ENCODE data around the gene GIMAP8.

Gene GIMAP8

DNA sequence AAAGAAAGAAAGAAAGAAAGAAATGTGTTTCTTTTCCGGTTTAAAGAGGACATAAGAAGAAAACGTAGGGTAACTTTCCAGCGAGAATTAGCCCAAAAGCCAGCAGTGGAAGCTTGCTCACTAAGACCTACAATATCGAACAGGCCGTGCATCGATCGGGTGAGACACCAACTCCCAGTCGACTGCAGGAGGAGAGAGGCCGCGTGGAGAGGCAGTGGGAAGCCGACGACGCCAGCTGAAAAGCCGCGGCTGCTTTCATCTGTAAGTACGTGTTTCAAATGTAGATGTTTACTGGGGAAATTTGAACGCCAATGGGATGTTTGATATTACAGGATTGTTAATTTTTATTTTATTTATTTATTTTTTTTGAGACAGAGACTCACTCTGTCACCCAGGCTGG is 28.6 kb upstream of the GIMAP8 start:
- H3K9ac ChIP-seq (ENCODE audit: low read length in 5 of 5) = no peak overlapping the region
- H3K36me3 ChIP-seq (ENCODE audit: control insufficient read depth in 5 of 5, insufficient read depth in 5 of 5, low read length in 5 of 5) = no peaks in the 10 kb centered on the region
- H3K27me3 ChIP-seq (ENCODE audit: control insufficient read depth in 5 of 5, insufficient read depth in 4 of 5, low read length in 5 of 5) = no peaks in the 10 kb centered on the region
- H3K4me3 ChIP-seq (ENCODE audit: low read depth in 1 of 5, low read length in 5 of 5) = no peak overlapping the region
- peaks cover 0 to 5% (median 2%) of the 10 kb centered on the region in 5 donors for H3K4me1 ChIP-seq (ENCODE audit: control insufficient read depth in 5 of 5, insufficient read depth in 5 of 5, low read length in 5 of 5)
- no peak overlapping the region for H3K27ac ChIP-seq (ENCODE audit: low read depth, low read length)
- H3K9me3 ChIP-seq (ENCODE audit: control insufficient read depth in 5 of 5, low read length in 5 of 5) = no peaks in the 10 kb centered on the region

DNA sequence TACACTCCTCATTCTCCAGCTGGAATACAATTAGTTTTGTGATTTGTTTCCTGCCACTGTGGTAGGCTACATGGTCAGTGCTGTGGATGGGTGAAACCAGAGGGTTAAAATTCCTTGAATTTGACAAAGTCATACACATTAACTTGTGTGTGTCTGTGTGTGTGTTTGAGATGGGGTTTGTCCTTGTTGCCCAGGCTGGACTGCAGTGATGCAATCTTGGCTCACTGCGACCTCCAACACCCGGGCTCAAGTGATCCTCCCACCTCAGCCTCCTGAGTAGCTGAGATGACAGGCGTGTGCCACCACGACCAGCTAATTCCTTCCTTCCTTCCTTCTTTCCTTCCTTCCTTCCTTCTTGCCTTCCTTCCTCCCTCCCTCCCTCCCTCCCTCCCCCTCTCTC is 24.8 kb upstream of the GIMAP8 start:
- no peaks in the 10 kb centered on the region for H3K9me3 ChIP-seq (ENCODE audit: control insufficient read depth in 5 of 5, low read length in 5 of 5)

DNA sequence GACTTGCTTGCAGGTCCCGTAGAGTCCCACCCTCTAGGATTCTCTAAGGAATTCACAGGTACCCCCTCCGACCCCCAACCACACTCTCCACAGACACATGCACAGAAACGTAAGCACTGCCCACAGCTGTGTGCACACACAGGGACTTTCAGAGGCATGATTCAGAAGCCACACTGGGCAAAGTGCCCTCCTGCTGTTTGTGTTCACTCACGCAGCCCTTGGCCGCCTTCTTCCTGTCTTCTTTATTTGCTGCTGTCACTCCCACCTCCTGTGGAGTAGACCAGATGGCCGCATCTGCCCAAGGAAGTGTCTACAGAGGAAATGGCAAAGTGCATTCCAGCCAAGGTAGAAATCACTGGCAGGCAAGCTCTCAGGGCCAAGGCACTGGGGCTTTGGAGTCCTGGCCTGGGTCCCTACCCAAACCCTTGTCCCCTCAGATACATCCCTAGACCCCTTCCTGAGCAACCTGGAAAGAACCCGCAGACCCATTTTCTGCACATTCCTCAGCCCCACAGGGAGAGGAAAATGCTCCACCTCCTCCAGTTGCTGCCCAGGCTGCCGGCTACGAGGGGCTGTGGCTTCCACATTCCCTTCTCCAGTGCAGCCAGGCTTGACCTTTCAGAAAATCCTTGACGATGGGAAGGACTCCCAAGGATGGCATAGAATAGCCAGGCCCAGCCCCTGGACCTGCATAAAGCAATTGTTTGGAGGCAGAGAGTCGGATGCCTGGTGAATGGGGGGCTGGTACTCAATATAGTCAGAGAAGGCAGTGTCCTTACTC is 21.6 kb upstream of the GIMAP8 start:
- no peak overlapping the region for H3K9ac ChIP-seq (ENCODE audit: low read length in 5 of 5)
- no peaks in the 10 kb centered on the region for H3K36me3 ChIP-seq (ENCODE audit: control insufficient read depth in 5 of 5, insufficient read depth in 5 of 5, low read length in 5 of 5)
- peaks cover 0 to 25% (median 12%) of the 10 kb centered on the region in 5 donors for H3K4me1 ChIP-seq (ENCODE audit: control insufficient read depth in 5 of 5, insufficient read depth in 5 of 5, low read length in 5 of 5)
- no peaks in the 10 kb centered on the region for H3K9me3 ChIP-seq (ENCODE audit: control insufficient read depth in 5 of 5, low read length in 5 of 5)
- no peak overlapping the region for H3K4me3 ChIP-seq (ENCODE audit: low read depth in 1 of 5, low read length in 5 of 5)
- no peak overlapping the region for H3K27ac ChIP-seq (ENCODE audit: low read depth, low read length)
- H3K27me3 ChIP-seq (ENCODE audit: control insufficient read depth in 5 of 5, insufficient read depth in 4 of 5, low read length in 5 of 5) = peaks cover 0 to 12% (median 3%) of the 10 kb centered on the region in 5 donors

More for the DNA sequence above, 24.8 kb upstream of the GIMAP8 start:
- no peaks in the 10 kb centered on the region for H3K36me3 ChIP-seq (ENCODE audit: control insufficient read depth in 5 of 5, insufficient read depth in 5 of 5, low read length in 5 of 5)
- peaks cover 0 to 23% (median 11%) of the 10 kb centered on the region in 5 donors for H3K4me1 ChIP-seq (ENCODE audit: control insufficient read depth in 5 of 5, insufficient read depth in 5 of 5, low read length in 5 of 5)
- peaks cover 0 to 9% (median 3%) of the 10 kb centered on the region in 5 donors for H3K27me3 ChIP-seq (ENCODE audit: control insufficient read depth in 5 of 5, insufficient read depth in 4 of 5, low read length in 5 of 5)
- no peak overlapping the region for H3K9ac ChIP-seq (ENCODE audit: low read length in 5 of 5)
- no peak overlapping the region for H3K27ac ChIP-seq (ENCODE audit: low read depth, low read length)
- H3K4me3 ChIP-seq (ENCODE audit: low read depth in 1 of 5, low read length in 5 of 5) = no peak overlapping the region

DNA sequence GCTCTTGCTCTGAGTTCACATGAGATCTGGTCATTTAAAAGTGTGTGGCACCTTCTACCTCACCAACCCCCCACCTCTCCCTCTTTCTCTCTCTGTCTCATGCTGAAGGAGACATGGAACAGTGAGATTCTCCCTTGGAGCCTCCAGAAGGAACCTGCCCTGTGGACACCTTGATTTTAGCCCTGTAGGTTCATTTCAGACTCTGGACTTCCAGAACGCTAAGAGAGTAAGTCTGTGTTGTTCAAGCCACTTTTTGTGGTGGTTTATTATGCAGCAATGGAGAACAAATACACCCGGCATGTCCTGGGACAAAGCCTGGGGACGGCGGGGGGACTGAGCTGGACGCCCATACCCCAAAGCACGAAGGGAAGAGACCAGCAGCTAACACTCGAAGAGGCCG is 20.7 kb upstream of the GIMAP8 start:
- Histone ChIP-seq H3K9me3 (ENCODE audit: control insufficient read depth in 5 of 5, low read length in 5 of 5) (no peaks in the 10 kb centered on the region), H3K4me3 (ENCODE audit: low read depth in 1 of 5, low read length in 5 of 5) (no peak overlapping the region), H3K36me3 (ENCODE audit: control insufficient read depth in 5 of 5, insufficient read depth in 5 of 5, low read length in 5 of 5) (no peaks in the 10 kb centered on the region), H3K27ac (ENCODE audit: low read depth, low read length) (no peak overlapping the region), H3K9ac (ENCODE audit: low read length in 5 of 5) (no peak overlapping the region), H3K4me1 (ENCODE audit: control insufficient read depth in 5 of 5, insufficient read depth in 5 of 5, low read length in 5 of 5) (peaks cover 0 to 30% (median 12%) of the 10 kb centered on the region in 5 donors), H3K27me3 (ENCODE audit: control insufficient read depth in 5 of 5, insufficient read depth in 4 of 5, low read length in 5 of 5) (peaks cover 0 to 12% (median 3%) of the 10 kb centered on the region in 5 donors)

DNA sequence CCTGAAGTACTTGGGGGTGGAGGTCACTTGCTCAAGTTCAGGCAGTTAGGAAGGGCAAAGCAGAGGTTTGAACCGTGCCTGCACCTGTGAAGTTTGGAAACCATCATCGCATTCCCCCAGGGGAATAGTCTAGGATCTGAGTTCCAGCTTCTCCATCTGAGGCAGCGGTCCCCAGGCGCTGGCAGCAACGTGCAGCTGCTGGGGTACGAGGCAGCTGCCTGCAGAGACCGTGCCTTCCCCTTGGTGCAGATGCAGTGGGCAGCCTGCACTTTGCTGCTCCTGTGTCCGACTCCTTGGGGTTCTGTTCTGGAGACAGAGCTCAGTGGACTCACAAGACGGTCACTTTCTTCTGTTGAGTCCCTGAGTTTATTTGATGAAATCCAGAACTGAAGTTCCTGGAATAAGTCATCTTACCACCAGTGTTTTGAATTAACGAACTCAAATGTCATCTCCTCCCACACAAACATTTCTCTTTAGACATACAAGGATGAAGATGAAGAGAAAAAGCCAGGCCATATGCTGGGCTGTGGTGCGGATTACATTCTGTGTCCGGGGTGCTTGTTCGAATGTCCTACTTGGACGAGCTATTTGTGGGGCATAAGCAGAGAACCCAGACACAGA is 19.9 kb upstream of the GIMAP8 start:
- Histone ChIP-seq H3K9ac (ENCODE audit: low read length in 5 of 5) (no peak overlapping the region), H3K4me1 (ENCODE audit: control insufficient read depth in 5 of 5, insufficient read depth in 5 of 5, low read length in 5 of 5) (peaks cover 0 to 34% (median 12%) of the 10 kb centered on the region in 5 donors), H3K36me3 (ENCODE audit: control insufficient read depth in 5 of 5, insufficient read depth in 5 of 5, low read length in 5 of 5) (no peaks in the 10 kb centered on the region), H3K9me3 (ENCODE audit: control insufficient read depth in 5 of 5, low read length in 5 of 5) (no peaks in the 10 kb centered on the region), H3K27ac (ENCODE audit: low read depth, low read length) (no peak overlapping the region), H3K4me3 (ENCODE audit: low read depth in 1 of 5, low read length in 5 of 5) (no peak overlapping the region), H3K27me3 (ENCODE audit: control insufficient read depth in 5 of 5, insufficient read depth in 4 of 5, low read length in 5 of 5) (peaks cover 0 to 12% (median 3%) of the 10 kb centered on the region in 5 donors)

DNA sequence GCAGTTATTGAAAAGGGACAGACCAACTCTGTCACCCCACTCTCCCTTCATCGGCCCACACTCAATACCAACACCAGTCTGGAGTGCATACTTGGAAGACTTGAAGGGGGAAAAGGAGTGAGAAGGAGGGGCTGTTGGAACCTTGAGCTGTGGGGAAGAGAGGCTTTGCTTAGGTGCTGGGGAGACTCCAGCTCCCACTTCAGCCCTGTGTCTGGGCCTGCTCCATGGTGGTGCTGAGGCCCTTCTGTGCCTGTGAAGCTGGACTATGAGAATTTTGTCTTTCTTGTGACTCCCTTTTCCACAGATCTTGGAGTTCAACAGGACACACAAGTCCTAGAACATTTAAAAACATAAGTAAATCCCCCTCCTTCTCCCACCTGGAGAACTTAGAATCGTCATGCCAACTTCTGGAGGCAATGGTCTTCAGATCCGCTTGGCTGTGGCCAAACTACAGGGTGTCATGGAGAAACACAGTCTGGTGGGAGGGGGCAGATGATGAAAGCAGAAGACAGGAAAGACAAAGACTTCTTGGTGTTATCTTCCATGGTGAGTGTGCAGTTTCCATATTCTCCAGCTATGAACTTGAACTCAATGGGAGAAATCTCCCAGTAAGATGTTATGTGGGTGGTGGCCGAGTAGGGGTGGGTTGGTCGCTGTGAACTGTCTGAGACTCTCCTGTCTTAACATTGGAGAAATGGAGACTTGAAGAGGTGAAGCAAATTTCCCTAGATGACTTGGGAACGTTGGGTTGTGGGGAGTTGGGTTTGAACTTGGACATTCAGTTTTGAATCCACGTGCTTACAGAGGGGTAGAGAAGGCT is 18.4 kb upstream of the GIMAP8 start:
- no peak overlapping the region for H3K27ac ChIP-seq (ENCODE audit: low read depth, low read length)
- H3K36me3 ChIP-seq (ENCODE audit: control insufficient read depth in 5 of 5, insufficient read depth in 5 of 5, low read length in 5 of 5) = no peaks in the 10 kb centered on the region
- no peaks in the 10 kb centered on the region for H3K9me3 ChIP-seq (ENCODE audit: control insufficient read depth in 5 of 5, low read length in 5 of 5)
- H3K4me1 ChIP-seq (ENCODE audit: control insufficient read depth in 5 of 5, insufficient read depth in 5 of 5, low read length in 5 of 5) = peaks cover 0 to 34% (median 12%) of the 10 kb centered on the region in 5 donors
- H3K27me3 ChIP-seq (ENCODE audit: control insufficient read depth in 5 of 5, insufficient read depth in 4 of 5, low read length in 5 of 5) = peaks cover 0 to 12% (median 3%) of the 10 kb centered on the region in 5 donors
- no peak overlapping the region for H3K4me3 ChIP-seq (ENCODE audit: low read depth in 1 of 5, low read length in 5 of 5)
- H3K9ac ChIP-seq (ENCODE audit: low read length in 5 of 5) = no peak overlapping the region

DNA sequence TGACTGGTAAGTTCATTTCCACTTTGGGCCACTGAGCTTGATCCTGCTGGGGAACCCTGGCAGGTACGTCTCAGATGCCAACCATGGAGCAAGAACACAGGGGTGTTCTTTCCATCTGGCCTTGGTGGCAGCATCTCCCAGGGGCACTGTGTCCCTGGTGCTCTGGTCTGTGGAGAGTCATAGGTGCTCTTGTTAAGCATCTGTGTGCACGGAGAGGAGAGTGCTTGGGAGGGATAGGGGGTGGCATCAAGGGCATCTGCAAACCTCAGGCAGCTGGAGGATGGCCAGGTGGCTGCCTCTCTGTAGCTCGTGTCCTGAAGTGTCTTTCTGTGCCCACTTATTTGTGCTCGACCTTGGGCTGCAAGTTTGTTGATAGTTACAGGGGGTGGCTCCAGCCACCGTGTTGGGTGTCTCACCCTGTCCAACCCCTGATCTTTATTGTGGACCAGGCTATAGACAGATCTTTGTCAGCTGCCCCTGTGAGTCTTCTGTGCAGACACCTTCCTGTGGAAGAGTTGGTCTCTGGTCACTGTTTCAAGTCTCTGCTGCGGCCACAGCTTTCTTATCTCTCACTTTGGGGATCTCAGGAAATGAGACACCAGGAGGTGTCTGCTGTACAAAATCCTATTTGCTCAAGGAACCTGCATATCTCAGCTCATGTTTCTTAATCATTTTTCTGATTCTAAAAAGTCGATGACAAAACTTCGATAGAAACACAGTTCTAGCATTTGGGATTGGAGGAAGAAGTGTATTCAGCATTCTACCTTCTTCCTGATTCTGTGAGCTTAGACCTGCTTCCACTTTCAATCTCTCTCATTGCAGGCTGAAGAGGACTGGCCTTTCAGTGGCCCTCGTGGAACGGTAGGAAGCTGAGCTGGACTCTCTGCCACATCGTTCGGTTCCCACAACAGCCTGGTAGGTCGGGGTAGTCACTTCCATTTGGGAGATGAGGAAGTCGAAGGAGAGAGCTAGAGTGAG is 17.2 kb upstream of the GIMAP8 start:
- no peak overlapping the region for H3K4me3 ChIP-seq (ENCODE audit: low read depth in 1 of 5, low read length in 5 of 5)
- H3K9me3 ChIP-seq (ENCODE audit: control insufficient read depth in 5 of 5, low read length in 5 of 5) = no peaks in the 10 kb centered on the region
- H3K27me3 ChIP-seq (ENCODE audit: control insufficient read depth in 5 of 5, insufficient read depth in 4 of 5, low read length in 5 of 5) = peaks cover 0 to 12% (median 3%) of the 10 kb centered on the region in 5 donors
- no peaks in the 10 kb centered on the region for H3K36me3 ChIP-seq (ENCODE audit: control insufficient read depth in 5 of 5, insufficient read depth in 5 of 5, low read length in 5 of 5)
- H3K27ac ChIP-seq (ENCODE audit: low read depth, low read length) = no peak overlapping the region
- H3K9ac ChIP-seq (ENCODE audit: low read length in 5 of 5) = no peak overlapping the region
- peaks cover 0 to 26% (median 12%) of the 10 kb centered on the region in 5 donors for H3K4me1 ChIP-seq (ENCODE audit: control insufficient read depth in 5 of 5, insufficient read depth in 5 of 5, low read length in 5 of 5)

DNA sequence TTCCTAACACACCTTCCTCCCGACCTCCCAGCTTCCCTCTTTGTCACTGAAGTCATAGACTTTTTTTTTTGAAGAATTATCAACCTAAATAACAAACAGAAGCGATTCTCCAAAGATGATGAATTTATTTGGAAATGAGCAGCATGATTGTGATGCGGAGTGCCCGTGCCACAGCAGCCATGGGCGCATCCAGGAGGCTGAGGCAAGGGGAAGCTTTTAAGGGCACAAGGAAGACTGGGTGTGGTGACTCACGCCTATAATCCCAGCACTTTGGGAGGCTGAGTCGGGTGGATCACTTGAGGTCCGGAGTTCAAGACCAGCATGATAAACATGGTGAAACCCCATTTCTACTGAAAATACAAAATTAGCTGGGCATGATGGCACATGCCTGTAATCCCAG is 16.2 kb upstream of the GIMAP8 start:
- no peaks in the 10 kb centered on the region for H3K9me3 ChIP-seq (ENCODE audit: control insufficient read depth in 5 of 5, low read length in 5 of 5)
- peaks cover 0 to 17% (median 4%) of the 10 kb centered on the region in 5 donors for H3K4me1 ChIP-seq (ENCODE audit: control insufficient read depth in 5 of 5, insufficient read depth in 5 of 5, low read length in 5 of 5)
- peaks cover 0 to 12% (median 3%) of the 10 kb centered on the region in 5 donors for H3K27me3 ChIP-seq (ENCODE audit: control insufficient read depth in 5 of 5, insufficient read depth in 4 of 5, low read length in 5 of 5)
- H3K9ac ChIP-seq (ENCODE audit: low read length in 5 of 5) = no peak overlapping the region
- no peaks in the 10 kb centered on the region for H3K36me3 ChIP-seq (ENCODE audit: control insufficient read depth in 5 of 5, insufficient read depth in 5 of 5, low read length in 5 of 5)
- H3K4me3 ChIP-seq (ENCODE audit: low read depth in 1 of 5, low read length in 5 of 5) = no peak overlapping the region
- no peak overlapping the region for H3K27ac ChIP-seq (ENCODE audit: low read depth, low read length)

DNA sequence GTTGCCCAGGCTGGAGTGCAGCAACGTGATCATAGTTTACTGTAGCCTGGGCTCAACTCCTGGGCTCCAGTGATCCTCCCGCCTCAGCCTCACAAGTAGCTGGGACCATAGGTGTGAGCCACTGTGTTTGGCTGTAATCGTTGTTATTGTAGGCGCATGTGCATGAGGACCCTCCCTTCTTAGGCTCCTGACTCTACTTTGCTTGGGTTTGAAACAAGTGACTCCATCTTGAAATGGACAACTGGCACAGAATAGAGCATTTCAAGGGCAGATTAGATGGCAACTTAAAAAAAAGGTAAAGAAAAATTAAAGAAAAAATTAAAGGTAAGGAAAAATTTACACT is 15.4 kb upstream of the GIMAP8 start:
- Histone ChIP-seq H3K9me3 (ENCODE audit: control insufficient read depth in 5 of 5, low read length in 5 of 5) (no peaks in the 10 kb centered on the region), H3K9ac (ENCODE audit: low read length in 5 of 5) (no peak overlapping the region), H3K27ac (ENCODE audit: low read depth, low read length) (no peak overlapping the region), H3K4me1 (ENCODE audit: control insufficient read depth in 5 of 5, insufficient read depth in 5 of 5, low read length in 5 of 5) (peaks cover 0 to 16% (median 4%) of the 10 kb centered on the region in 5 donors), H3K27me3 (ENCODE audit: control insufficient read depth in 5 of 5, insufficient read depth in 4 of 5, low read length in 5 of 5) (peaks cover 0 to 7% (median 3%) of the 10 kb centered on the region in 5 donors), H3K4me3 (ENCODE audit: low read depth in 1 of 5, low read length in 5 of 5) (no peak overlapping the region), H3K36me3 (ENCODE audit: control insufficient read depth in 5 of 5, insufficient read depth in 5 of 5, low read length in 5 of 5) (no peaks in the 10 kb centered on the region)

All from subcutaneous abdominal adipose tissue (tissue), 5 donors.